OCI-LY1 (cell line): ENCODE data around the gene TMEM176B.

ENCODE experiments used
- CTCF ChIP-seq: fragments of 200-600 bp; sonication (generic), shearing (Covaris generic); IDR thresholded peaks from 2 replicates; pipeline ENCODE4 v1.5.1; 2017; ENCODE audit warnings: mild to moderate bottlenecking, antibody characterized with exemption, low read length, moderate library complexity, mixed read lengths
- EZH2 ChIP-seq: fragments of 200-600 bp; sonication (generic), shearing (Covaris generic); IDR thresholded peaks from 2 replicates; pipeline ENCODE4 v1.8.0; 2017; ENCODE audit warnings: borderline replicate concordance, mixed run types, mild to moderate bottlenecking, antibody characterized with exemption, low read length, moderate library complexity, mixed read lengths

GRCh38 chr7:150804802-150805201 is 4.6 kb upstream of the TMEM176B start:
- TF ChIP-seq CTCF (no peak), EZH2 (no peak)
